GM12878 (cell line): ENCODE measurements around the gene TIMM21.

Experiments used
- ATF7 ChIP-seq: fragments of 450-650 bp; IDR thresholded peaks from 2 replicates; pipeline ENCODE4 v1.6.1; 2016; ENCODE audit warnings: low read depth, mild to moderate bottlenecking
- BCLAF1 ChIP-seq: fragments of 450-650 bp; IDR thresholded peaks from 2 replicates; pipeline ENCODE4 v1.6.1; 2017; ENCODE audit warnings: antibody characterized with exemption, mild to moderate bottlenecking, moderate library complexity
- CTCF ChIP-seq, 3 experiments: IDR thresholded peaks in 2 of 3; conservative IDR thresholded peaks in 1 of 3; 2 replicates each; pipeline ENCODE4 v1.5.1; 2011; ENCODE audit warnings: low read depth in 3 of 3, low read length in 3 of 3, mild to moderate bottlenecking in 3 of 3, control low read depth in 2 of 3, moderate library complexity in 2 of 3, inconsistent platforms in 1 of 3, mixed read lengths in 1 of 3; ENCODE audit not compliant: control insufficient read depth in 2 of 3, insufficient read depth in 1 of 3; ENCODE audit errors: extremely low read depth in 1 of 3
- DPF2 ChIP-seq: fragments of 450-650 bp; IDR thresholded peaks from 2 replicates; pipeline ENCODE4 v1.6.1; 2017; ENCODE audit warnings: mild to moderate bottlenecking
- EP300 ChIP-seq, 2 experiments: fragments of 150-350 bp in 1 of 2; IDR thresholded peaks; 2 replicates each; pipeline ENCODE4 v1.6.1; 2011 to 2012; ENCODE audit warnings: low read depth in 2 of 2, low read length in 2 of 2, borderline replicate concordance in 1 of 2, improper control_type of control experiment in 1 of 2, inconsistent platforms in 1 of 2; ENCODE audit not compliant: control insufficient read depth in 1 of 2
- EZH2 ChIP-seq: IDR thresholded peaks from 2 replicates; pipeline ENCODE4 v1.6.1; 2012; ENCODE audit warnings: low read depth, mild to moderate bottlenecking, control low read depth, inconsistent platforms, low read length, borderline replicate concordance; ENCODE audit not compliant: control insufficient read depth
- HDGF ChIP-seq: fragments of 450-650 bp; IDR thresholded peaks from 2 replicates; pipeline ENCODE4 v1.6.1; 2016; ENCODE audit warnings: antibody characterized with exemption
- MTA3 ChIP-seq: IDR thresholded peaks from 2 replicates; pipeline ENCODE4 v1.6.1; 2012; ENCODE audit warnings: low read length, inconsistent platforms, borderline replicate concordance
- NR2C2 ChIP-seq: IDR thresholded peaks from 2 replicates; pipeline ENCODE4 v1.6.1; 2011; ENCODE audit warnings: borderline replicate concordance, low read depth; ENCODE audit not compliant: control insufficient read depth, insufficient read length
- POLR2AphosphoS5 ChIP-seq: IDR thresholded peaks from 2 replicates; pipeline ENCODE4 v1.6.1; 2011; ENCODE audit warnings: mild to moderate bottlenecking, low read length, inconsistent platforms
- SIN3A ChIP-seq: IDR thresholded peaks from 2 replicates; pipeline ENCODE4 v1.6.1; 2012; ENCODE audit warnings: low read depth, low read length, improper control_type of control experiment
- ZNF384 ChIP-seq: IDR thresholded peaks from 2 replicates; pipeline ENCODE4 v1.6.1; 2012; ENCODE audit warnings: low read depth, mild to moderate bottlenecking, low read length, improper control_type of control experiment, borderline replicate concordance
- TF ChIP-seq, protein P1 (sequence below): fragments of 450-650 bp; IDR thresholded peaks from 2 replicates; pipeline ENCODE4 v1.6.1; 2017; ENCODE audit warnings: mild to moderate bottlenecking

- TF ChIP-seq ATF7: no peak
- TF ChIP-seq CTCF (IDR thresholded peaks at IDR 0.05 in 2 of 3, conservative IDR thresholded peaks at IDR 0.05 in 1 of 3; ENCODE audit: control insufficient read depth in 2 of 3, extremely low read depth in 1 of 3, insufficient read depth in 1 of 3, low read depth in 3 of 3, low read length in 3 of 3): no peak
- no peak for TF ChIP-seq BCLAF1
- no peak for TF ChIP-seq ZNF384
- no peak for TF ChIP-seq DPF2
- no peak for TF ChIP-seq SIN3A
- no peak for TF ChIP-seq EP300 (IDR thresholded peaks at IDR 0.05; ENCODE audit: borderline replicate concordance in 1 of 2, control insufficient read depth in 1 of 2, low read depth in 2 of 2, low read length in 2 of 2)
- no peak for TF ChIP-seq MTA3
- TF ChIP-seq HDGF: no peak
- TF ChIP-seq POLR2AphosphoS5: no peak
- TF ChIP-seq NR2C2: no peak
- TF ChIP-seq EZH2: no peak
- TF ChIP-seq, protein P1, sequence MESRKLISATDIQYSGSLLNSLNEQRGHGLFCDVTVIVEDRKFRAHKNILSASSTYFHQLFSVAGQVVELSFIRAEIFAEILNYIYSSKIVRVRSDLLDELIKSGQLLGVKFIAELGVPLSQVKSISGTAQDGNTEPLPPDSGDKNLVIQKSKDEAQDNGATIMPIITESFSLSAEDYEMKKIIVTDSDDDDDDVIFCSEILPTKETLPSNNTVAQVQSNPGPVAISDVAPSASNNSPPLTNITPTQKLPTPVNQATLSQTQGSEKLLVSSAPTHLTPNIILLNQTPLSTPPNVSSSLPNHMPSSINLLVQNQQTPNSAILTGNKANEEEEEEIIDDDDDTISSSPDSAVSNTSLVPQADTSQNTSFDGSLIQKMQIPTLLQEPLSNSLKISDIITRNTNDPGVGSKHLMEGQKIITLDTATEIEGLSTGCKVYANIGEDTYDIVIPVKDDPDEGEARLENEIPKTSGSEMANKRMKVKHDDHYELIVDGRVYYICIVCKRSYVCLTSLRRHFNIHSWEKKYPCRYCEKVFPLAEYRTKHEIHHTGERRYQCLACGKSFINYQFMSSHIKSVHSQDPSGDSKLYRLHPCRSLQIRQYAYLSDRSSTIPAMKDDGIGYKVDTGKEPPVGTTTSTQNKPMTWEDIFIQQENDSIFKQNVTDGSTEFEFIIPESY: no peak
These were observed 38.2 kb upstream of the TIMM21 start for GRCh38 chr18:74110149-74110548.
